Measurements from ENCODE around the gene STAG2.

STAG2 gene

DNA sequence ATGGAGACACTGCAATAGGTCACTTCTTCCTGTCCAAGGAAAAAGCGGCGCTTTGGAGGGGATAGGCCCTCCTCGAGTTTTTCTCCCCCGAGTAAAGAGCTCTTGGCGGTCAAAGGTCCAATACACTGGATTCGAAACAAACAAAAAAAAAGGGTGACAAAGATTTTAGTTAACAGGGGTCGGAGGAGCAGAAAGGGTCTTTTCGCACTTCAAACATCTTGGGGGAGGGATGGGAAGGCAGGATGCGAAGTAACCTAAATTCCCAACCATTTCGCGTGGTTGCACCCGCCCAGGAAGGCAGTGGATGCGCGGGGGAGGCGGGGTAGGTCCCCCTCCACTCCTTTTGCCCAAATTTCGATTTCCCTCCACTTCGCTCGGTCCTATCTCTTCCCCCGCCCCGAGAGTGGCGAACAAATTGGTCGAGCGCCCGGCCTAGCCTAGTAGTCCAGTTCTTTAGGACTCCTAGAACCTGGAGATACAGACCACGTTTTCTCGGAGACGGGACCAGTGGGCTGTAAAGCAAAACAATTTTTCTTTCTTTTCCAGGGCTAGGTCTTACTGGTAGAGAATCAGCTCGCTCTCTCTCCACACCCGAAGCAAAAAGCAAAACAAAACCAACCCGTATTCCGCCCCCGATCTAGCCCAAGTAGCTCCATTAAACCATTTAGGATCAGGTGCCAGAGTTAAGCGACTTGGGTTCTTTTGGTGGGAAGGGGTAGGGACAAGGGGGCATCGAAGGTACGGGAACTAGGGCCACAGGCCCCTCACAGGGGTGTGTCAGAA lies 2.0 kb upstream of the STAG2 start:
- H3K9me3 ChIP-seq (ENCODE audit: control insufficient read depth, low read length): no peaks in the 10 kb centered on the region
- peak; percentile 53 for DNase-seq (ENCODE audit: low read depth)
- H3K27me3 ChIP-seq (replicated peaks; ENCODE audit: control insufficient read depth, insufficient read depth, low read length): no peaks in the 10 kb centered on the region
- H3K36me3 ChIP-seq (ENCODE audit: control insufficient read depth, insufficient read depth, low read length, severe bottlenecking): no peaks in the 10 kb centered on the region
- H3K4me1 ChIP-seq (ENCODE audit: control insufficient read depth, insufficient read depth, low read length): peaks cover 3% of the 10 kb centered on the region
- H3K9ac ChIP-seq (ENCODE audit: low read length): peak overlapping the region; percentile 82
- H3K4me3 ChIP-seq (ENCODE audit: low read length): peak overlapping the region; percentile 84

DNA sequence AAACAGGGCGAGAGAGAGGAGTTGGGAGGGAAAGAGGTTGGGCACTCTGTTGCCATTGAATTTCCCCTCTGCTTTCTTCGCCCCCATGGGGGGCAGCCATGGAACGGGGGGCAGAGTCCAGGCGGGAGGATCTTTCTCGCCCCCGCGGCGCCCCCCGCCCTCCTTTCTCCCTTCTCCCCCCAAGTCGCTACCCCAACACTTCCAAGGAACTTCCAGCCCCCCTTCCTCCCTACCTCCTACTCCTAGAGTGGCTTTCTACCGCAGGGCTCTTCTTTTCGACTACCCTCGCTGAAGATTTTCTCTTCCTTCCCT lies 594 bp upstream of the STAG2 start:
- no peaks in the 10 kb centered on the region for H3K36me3 ChIP-seq (ENCODE audit: control insufficient read depth, insufficient read depth, low read length, severe bottlenecking)
- H3K4me1 ChIP-seq (ENCODE audit: control insufficient read depth, insufficient read depth, low read length): peaks cover 13% of the 10 kb centered on the region
- H3K4me3 ChIP-seq (ENCODE audit: low read length): peak overlapping the region; percentile 91
- peak overlapping the region; percentile 98 for H3K9ac ChIP-seq (ENCODE audit: low read length)
- no peaks in the 10 kb centered on the region for H3K9me3 ChIP-seq (ENCODE audit: control insufficient read depth, low read length)
- DNase-seq (ENCODE audit: low read depth): no peak
- no peaks in the 10 kb centered on the region for H3K27me3 ChIP-seq (replicated peaks; ENCODE audit: control insufficient read depth, insufficient read depth, low read length)

DNA sequence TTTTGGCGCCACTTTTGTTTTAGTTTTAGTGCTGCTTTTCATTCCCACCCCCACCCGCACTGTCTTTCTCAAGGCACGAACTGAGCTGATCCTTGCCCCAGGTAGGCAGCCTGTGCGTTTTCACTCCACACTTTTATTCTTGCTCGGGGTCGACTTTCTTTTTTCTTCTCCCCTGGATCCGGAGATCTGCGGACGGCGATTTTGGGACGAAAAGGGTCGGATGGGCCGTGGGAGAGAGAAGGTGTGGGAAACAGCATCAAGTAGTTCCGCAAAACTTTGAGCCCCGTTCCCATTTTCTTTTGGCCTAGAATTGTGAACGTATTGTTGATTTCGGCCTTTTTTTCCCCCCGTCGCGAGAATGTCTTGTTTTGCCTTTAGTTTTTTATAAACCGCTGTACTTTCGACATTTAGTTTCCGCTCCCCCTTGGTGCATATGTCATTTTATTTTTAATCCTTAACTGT lies 531 bp downstream of the STAG2 start:
- Histone ChIP-seq H3K4me1 (ENCODE audit: control insufficient read depth, insufficient read depth, low read length) (peaks cover 13% of the 10 kb centered on the region), H3K9me3 (ENCODE audit: control insufficient read depth, low read length) (no peaks in the 10 kb centered on the region), H3K36me3 (ENCODE audit: control insufficient read depth, insufficient read depth, low read length, severe bottlenecking) (no peaks in the 10 kb centered on the region), H3K4me3 (ENCODE audit: low read length) (peak overlapping the region; percentile 91), H3K27me3 (replicated peaks; ENCODE audit: control insufficient read depth, insufficient read depth, low read length) (no peaks in the 10 kb centered on the region), H3K9ac (ENCODE audit: low read length) (peak overlapping the region; percentile 94)
- DNase-seq (ENCODE audit: low read depth): peak; percentile 25

DNA sequence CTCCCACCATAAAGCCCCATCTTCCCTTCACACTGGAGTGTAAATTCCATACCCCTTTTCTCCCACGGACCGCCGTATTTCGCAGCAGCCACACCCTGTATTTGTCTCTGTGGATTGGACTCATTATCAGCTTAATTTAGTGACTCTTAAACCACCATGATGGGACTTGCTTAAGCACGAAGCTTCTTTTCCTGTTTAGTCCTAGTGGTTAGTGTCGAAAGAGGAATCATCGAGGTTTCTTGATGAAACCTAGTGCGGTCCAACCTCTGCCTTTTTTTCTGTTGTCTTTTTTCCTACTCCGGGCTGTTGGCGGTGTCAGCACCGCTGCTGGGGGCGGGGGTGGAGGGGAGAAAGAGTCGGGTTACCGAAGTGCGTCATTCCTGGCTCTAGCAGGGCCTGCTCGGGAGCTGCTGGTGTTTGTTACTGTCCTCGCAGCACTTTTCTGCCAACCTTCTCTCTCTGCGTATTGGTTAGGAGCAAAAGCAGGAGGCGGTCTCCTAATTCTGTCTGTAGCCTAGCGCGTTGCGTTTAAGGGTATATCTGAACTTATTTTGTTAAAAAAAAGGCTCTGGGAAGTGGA lies 1.4 kb downstream of the STAG2 start:
- Histone ChIP-seq H3K36me3 (ENCODE audit: control insufficient read depth, insufficient read depth, low read length, severe bottlenecking) (no peaks in the 10 kb centered on the region), H3K27me3 (replicated peaks; ENCODE audit: control insufficient read depth, insufficient read depth, low read length) (no peaks in the 10 kb centered on the region), H3K4me1 (ENCODE audit: control insufficient read depth, insufficient read depth, low read length) (peaks cover 13% of the 10 kb centered on the region), H3K9ac (ENCODE audit: low read length) (peak overlapping the region; percentile 94), H3K9me3 (ENCODE audit: control insufficient read depth, low read length) (no peaks in the 10 kb centered on the region), H3K4me3 (ENCODE audit: low read length) (peak overlapping the region; percentile 91)
- peak; percentile 93 for DNase-seq (ENCODE audit: low read depth)

DNA sequence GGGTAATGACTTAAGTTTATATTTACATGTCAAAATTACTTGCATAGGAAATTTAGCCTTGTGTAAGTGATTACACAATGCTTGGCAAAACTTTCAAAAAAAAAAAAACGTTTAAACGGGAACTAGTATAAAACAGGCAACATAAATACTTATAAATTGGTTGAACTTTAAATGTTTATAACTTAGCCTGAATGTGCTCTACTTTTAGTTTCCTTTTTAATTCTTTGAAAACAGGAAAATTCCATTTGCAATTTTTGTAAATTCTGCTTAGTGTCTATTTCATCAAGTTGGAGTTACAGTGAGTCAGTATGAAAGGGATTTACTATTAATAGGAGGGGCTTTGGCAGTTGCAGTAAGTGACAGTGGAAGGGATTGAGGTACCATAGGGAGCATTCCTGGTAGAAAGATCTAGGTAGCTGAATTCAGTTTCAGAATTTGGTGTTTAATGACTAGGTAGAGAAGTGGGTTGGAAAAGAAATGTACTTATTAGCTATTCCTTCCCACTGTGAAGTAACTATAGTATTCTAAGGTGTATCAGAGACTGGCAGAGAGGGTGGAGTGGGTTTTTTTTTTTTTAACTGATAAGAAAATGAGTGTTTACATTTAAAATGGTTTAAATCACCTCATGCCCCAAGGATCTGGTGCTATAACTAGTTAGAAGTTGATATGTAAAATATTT lies 2.8 kb downstream of the STAG2 start:
- Histone ChIP-seq H3K27me3 (replicated peaks; ENCODE audit: control insufficient read depth, insufficient read depth, low read length) (no peaks in the 10 kb centered on the region), H3K36me3 (ENCODE audit: control insufficient read depth, insufficient read depth, low read length, severe bottlenecking) (no peaks in the 10 kb centered on the region), H3K9me3 (ENCODE audit: control insufficient read depth, low read length) (no peaks in the 10 kb centered on the region), H3K4me1 (ENCODE audit: control insufficient read depth, insufficient read depth, low read length) (peaks cover 13% of the 10 kb centered on the region), H3K9ac (ENCODE audit: low read length) (peak overlapping the region; percentile 66), H3K4me3 (ENCODE audit: low read length) (peak overlapping the region; percentile 91)
- peak; percentile 57 for DNase-seq (ENCODE audit: low read depth)

DNA sequence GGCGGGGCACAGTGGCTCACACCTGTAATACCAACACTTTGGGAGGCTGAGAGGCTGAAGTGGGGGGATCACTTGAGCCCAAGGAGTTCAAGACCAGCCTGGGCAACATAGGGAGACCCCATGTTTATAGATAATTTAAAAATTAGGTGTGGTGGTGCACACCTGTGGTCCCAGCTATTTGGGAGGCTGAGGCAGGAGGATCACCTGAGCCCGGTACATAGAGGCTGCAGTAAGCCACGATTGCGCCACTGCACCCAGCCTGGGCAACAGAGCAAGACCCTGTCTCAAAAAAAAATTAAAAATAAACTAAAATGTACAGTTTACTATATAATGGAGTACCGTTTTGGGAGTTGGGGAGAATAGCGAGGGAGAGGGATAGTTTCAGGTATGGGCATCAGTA lies 4.2 kb downstream of the STAG2 start:
- no peak for DNase-seq (ENCODE audit: low read depth)
- peaks cover 13% of the 10 kb centered on the region for H3K4me1 ChIP-seq (ENCODE audit: control insufficient read depth, insufficient read depth, low read length)
- H3K9ac ChIP-seq (ENCODE audit: low read length): no peak overlapping the region
- H3K4me3 ChIP-seq (ENCODE audit: low read length): no peak overlapping the region
- no peaks in the 10 kb centered on the region for H3K9me3 ChIP-seq (ENCODE audit: control insufficient read depth, low read length)
- no peaks in the 10 kb centered on the region for H3K27me3 ChIP-seq (replicated peaks; ENCODE audit: control insufficient read depth, insufficient read depth, low read length)
- no peaks in the 10 kb centered on the region for H3K36me3 ChIP-seq (ENCODE audit: control insufficient read depth, insufficient read depth, low read length, severe bottlenecking)

DNA sequence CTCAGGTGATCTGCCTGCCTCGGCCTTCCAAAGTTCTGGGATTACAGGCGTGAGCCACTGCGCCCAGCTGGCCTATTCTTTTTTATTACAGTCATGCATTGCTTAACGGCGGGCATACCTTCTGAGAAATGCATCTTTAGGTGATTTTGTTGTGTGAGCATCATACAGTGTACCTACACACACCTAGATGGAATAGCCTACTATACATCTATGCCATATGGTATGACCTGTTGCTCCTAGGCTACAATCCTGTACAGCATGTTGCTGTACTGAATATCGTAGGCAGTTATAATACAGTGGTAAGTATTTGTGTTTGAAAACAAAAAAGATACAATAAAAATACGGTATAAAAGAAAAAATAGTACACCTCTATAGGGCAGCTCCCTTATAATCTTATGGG lies 6.0 kb downstream of the STAG2 start:
- Histone ChIP-seq H3K4me3 (ENCODE audit: low read length) (no peak overlapping the region), H3K36me3 (ENCODE audit: control insufficient read depth, insufficient read depth, low read length, severe bottlenecking) (no peaks in the 10 kb centered on the region), H3K4me1 (ENCODE audit: control insufficient read depth, insufficient read depth, low read length) (peaks cover 18% of the 10 kb centered on the region), H3K27me3 (replicated peaks; ENCODE audit: control insufficient read depth, insufficient read depth, low read length) (no peaks in the 10 kb centered on the region), H3K9ac (ENCODE audit: low read length) (no peak overlapping the region), H3K9me3 (ENCODE audit: control insufficient read depth, low read length) (no peaks in the 10 kb centered on the region)
- DNase-seq (ENCODE audit: low read depth): no peak

DNA sequence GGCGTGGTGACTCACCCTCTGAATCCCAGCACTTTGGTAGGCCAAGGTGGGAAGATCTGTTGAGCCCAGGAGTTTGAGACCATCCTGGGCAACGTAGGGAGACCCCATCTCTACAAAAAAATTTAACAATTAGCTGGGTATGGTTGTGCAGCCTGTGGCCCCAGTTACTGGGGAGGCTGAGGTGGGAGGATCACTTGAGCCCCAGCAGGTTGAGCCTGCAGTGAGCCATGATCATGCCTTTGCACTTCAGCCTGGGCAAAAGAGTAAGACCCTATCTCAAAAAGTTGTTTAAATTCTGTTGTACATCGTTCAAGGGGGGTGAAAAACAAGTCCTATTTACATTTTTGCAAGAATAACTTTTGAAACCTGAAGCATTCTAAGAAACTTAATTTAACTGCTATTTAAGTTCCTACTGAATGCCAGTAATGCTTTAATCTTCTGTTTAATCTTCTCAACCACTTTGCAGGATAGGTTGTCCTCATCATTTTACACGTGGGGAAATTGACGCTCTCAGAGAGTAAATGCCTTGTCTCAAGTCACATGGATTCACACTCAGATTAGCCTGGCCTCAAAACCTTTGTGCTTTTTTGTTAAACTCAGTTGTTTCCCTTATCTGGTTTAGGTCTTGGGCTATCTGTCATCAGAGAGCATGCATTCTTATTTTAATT lies 7.0 kb downstream of the STAG2 start:
- no peak overlapping the region for H3K9ac ChIP-seq (ENCODE audit: low read length)
- DNase-seq (ENCODE audit: low read depth): no peak
- H3K4me3 ChIP-seq (ENCODE audit: low read length): no peak overlapping the region
- peaks cover 18% of the 10 kb centered on the region for H3K4me1 ChIP-seq (ENCODE audit: control insufficient read depth, insufficient read depth, low read length)
- H3K9me3 ChIP-seq (ENCODE audit: control insufficient read depth, low read length): no peaks in the 10 kb centered on the region
- H3K36me3 ChIP-seq (ENCODE audit: control insufficient read depth, insufficient read depth, low read length, severe bottlenecking): no peaks in the 10 kb centered on the region
- H3K27me3 ChIP-seq (replicated peaks; ENCODE audit: control insufficient read depth, insufficient read depth, low read length): no peaks in the 10 kb centered on the region

DNA sequence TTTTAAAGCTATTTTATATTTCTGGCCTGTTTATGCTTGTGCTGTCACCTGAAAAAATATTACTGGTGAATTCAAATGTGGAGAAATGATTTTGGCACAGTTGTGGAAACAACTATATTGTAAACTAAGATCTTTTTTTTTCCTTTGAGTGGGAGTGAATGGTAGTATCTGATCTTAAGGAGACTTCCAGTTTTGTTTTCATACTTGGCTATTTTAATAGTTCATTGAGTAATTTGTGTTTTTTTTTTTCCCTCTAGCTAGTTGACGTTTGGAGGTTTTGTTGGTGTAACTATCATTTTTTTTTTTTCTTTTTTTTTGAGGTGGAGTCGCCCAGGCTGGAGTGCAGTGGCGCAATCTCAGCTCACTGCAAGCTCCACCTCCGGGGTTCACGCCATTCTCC lies 10.5 kb downstream of the STAG2 start:
- Histone ChIP-seq H3K4me3 (ENCODE audit: low read length) (no peak overlapping the region), H3K9ac (ENCODE audit: low read length) (no peak overlapping the region), H3K36me3 (ENCODE audit: control insufficient read depth, insufficient read depth, low read length, severe bottlenecking) (no peaks in the 10 kb centered on the region), H3K27me3 (replicated peaks; ENCODE audit: control insufficient read depth, insufficient read depth, low read length) (no peaks in the 10 kb centered on the region), H3K4me1 (ENCODE audit: control insufficient read depth, insufficient read depth, low read length) (peaks cover 8% of the 10 kb centered on the region), H3K9me3 (ENCODE audit: control insufficient read depth, low read length) (no peaks in the 10 kb centered on the region)
- DNase-seq (ENCODE audit: low read depth): no peak

DNA sequence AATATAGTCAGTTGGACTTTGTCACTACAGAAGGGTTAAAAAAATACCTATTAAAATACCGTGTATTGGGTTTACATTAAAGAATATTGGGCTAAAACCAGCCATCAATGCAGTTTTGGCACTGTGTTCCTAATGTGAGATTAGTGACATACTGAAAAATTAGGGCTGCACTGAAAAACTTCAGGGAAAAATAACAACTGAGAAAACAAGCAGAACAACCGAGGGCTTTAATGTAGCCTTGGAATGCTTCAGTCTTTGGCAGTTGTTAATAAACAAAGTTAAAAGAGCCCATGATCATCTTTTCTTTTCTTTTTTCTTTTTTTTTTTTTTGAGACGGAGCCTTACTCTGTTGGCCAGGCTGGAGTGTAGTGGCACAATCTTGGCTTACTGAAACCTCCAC lies 12.4 kb downstream of the STAG2 start:
- no peaks in the 10 kb centered on the region for H3K27me3 ChIP-seq (replicated peaks; ENCODE audit: control insufficient read depth, insufficient read depth, low read length)
- H3K9ac ChIP-seq (ENCODE audit: low read length): no peak overlapping the region
- H3K36me3 ChIP-seq (ENCODE audit: control insufficient read depth, insufficient read depth, low read length, severe bottlenecking): no peaks in the 10 kb centered on the region
- no peak for DNase-seq (ENCODE audit: low read depth)
- no peaks in the 10 kb centered on the region for H3K9me3 ChIP-seq (ENCODE audit: control insufficient read depth, low read length)
- H3K4me3 ChIP-seq (ENCODE audit: low read length): no peak overlapping the region
- peaks cover 8% of the 10 kb centered on the region for H3K4me1 ChIP-seq (ENCODE audit: control insufficient read depth, insufficient read depth, low read length)

DNA sequence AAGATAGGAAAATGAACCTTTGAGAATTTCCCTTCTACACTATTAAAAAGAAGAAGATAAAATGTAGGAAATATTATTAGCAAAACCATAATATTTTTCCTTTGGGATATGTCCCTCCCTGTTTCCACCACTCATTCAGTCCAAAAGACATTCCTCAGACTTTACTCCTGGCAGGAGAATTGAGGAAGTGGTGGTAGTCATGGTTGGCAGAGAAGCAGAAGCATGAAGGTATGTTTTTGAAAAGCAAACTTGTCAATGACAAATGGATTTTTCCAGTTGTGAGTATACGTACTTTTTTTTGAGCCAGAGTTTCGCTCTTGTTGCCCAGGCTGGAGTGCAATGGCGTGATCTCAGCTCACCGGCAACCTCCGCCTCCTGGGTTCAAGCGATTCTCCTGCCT lies 13.7 kb downstream of the STAG2 start:
- Histone ChIP-seq H3K36me3 (ENCODE audit: control insufficient read depth, insufficient read depth, low read length, severe bottlenecking) (no peaks in the 10 kb centered on the region), H3K9me3 (ENCODE audit: control insufficient read depth, low read length) (no peaks in the 10 kb centered on the region), H3K9ac (ENCODE audit: low read length) (no peak overlapping the region), H3K27me3 (replicated peaks; ENCODE audit: control insufficient read depth, insufficient read depth, low read length) (no peaks in the 10 kb centered on the region), H3K4me1 (ENCODE audit: control insufficient read depth, insufficient read depth, low read length) (peaks cover 8% of the 10 kb centered on the region), H3K4me3 (ENCODE audit: low read length) (no peak overlapping the region)
- peak; percentile 21 for DNase-seq (ENCODE audit: low read depth)
